CD4-positive, alpha-beta T cell (primary cell): Measurements from ENCODE around the gene ZEB2. TPM values are rescaled to one million over a fixed set of nuclear protein-coding genes. Genes with fewer than 3 reads are reported as not detected.

Experiments used
- ATAC-seq: fragments of 200-7000 bp; cut with Tn5 transposase; one replicate; pipeline ENCODE4 v1.10.0; 2022; ENCODE audit warnings: mild to moderate bottlenecking; ENCODE audit not compliant: poor library complexity
- CTCF ChIA-PET: fragments of 350-600 bp; sonication (Branson Sonifier 250); formaldehyde crosslinking; loops from one replicate; lab custom pipeline; 2021; ENCODE audit warnings: antibody characterized with exemption, inconsistent platforms; lab: Charles Lee
- POLR2A ChIA-PET: fragments of 350-600 bp; sonication (Branson Sonifier 250); formaldehyde crosslinking; loops from one replicate; lab custom pipeline; 2021; ENCODE audit warnings: antibody characterized with exemption, inconsistent platforms; lab: Charles Lee
- DNase-seq, 14 experiments: peaks; one replicate each; pipeline ENCODE4 v3.0.0-alpha.2; 2013 to 2020; ENCODE audit warnings: mixed read lengths in 2 of 14
- H3K27ac ChIP-seq, 2 donors: one replicate each; pipeline versions ENCODE4 v1.5.1 to v1.7.0; 2013; ENCODE audit warnings: low read length in 2 of 2, low read depth in 1 of 2, mild to moderate bottlenecking in 1 of 2
- H3K27me3 ChIP-seq, 2 experiments: 1 replicate in 1 of 2; 2 replicates in 1 of 2; pipeline versions ENCODE4 v1.6.1 to v1.7.0; 2013; ENCODE audit warnings: low read length in 2 of 2, control low read depth in 1 of 2, mild to moderate bottlenecking in 1 of 2, moderate library complexity in 1 of 2; ENCODE audit not compliant: insufficient read depth in 2 of 2, control insufficient read depth in 1 of 2
- H3K36me3 ChIP-seq: one replicate; pipeline ENCODE4 v1.6.1; 2013; ENCODE audit warnings: low read length, control low read depth; ENCODE audit not compliant: insufficient read depth
- H3K4me1 ChIP-seq: one replicate; pipeline ENCODE4 v1.6.1; 2013; ENCODE audit warnings: low read length, control low read depth; ENCODE audit not compliant: insufficient read depth
- H3K4me3 ChIP-seq: one replicate; pipeline ENCODE4 v1.5.1; 2013; ENCODE audit warnings: mild to moderate bottlenecking, low read length, moderate library complexity
- H3K9me3 ChIP-seq, 2 experiments: 1 replicate in 1 of 2; 2 replicates in 1 of 2; pipeline versions ENCODE4 v1.6.1 to v1.7.0; 2013; ENCODE audit warnings: low read length in 2 of 2, mild to moderate bottlenecking in 2 of 2, control low read depth in 1 of 2, moderate library complexity in 1 of 2; ENCODE audit not compliant: control insufficient read depth in 1 of 2, insufficient read depth in 1 of 2
- H3K27ac Mint-ChIP-seq: one replicate; pipeline ENCODE4 v1.8.0; 2020; ENCODE audit warnings: mixed read lengths
- H3K27me3 Mint-ChIP-seq: one replicate; pipeline ENCODE4 v1.8.0; 2021; ENCODE audit warnings: mixed read lengths
- H3K36me3 Mint-ChIP-seq: one replicate; pipeline ENCODE4 v1.8.0; 2021; ENCODE audit warnings: low read depth, mixed read lengths
- H3K4me1 Mint-ChIP-seq: one replicate; pipeline ENCODE4 v1.8.0; 2021; ENCODE audit warnings: low read depth, mixed read lengths
- H3K4me3 Mint-ChIP-seq: one replicate; pipeline ENCODE4 v1.8.0; 2020; ENCODE audit warnings: mild to moderate bottlenecking, mixed read lengths
- H3K9me3 Mint-ChIP-seq: one replicate; pipeline ENCODE4 v1.8.0; 2020; ENCODE audit warnings: mixed read lengths
- intact Hi-C, 2 experiments: fragments of 100-400 bp; cut with DNase I in 1 of 2; cut with micrococcal nuclease in 1 of 2; formaldehyde crosslinking; loops; one replicate each; pipeline versions ENCODE4 v1.15.1 to v1.9.0; 2023 to 2025; cut with DNase I, micrococcal nuclease
- total RNA-seq, 174 experiments: library from RNA in 2 of 174; stranded (reverse) in 2 of 174; gene quantifications; one replicate each; pipeline ENCODE4 v1.2.3 and lab custom pipeline; 2021 to 2026
- TF ChIP-seq, protein P1 (sequence below): fragments of 200-600 bp; IDR thresholded peaks from one replicate; pipeline ENCODE4 v1.8.0; 2022; ENCODE audit warnings: antibody characterized with exemption, mild to moderate bottlenecking

The ZEB2 gene
- total RNA-seq, 2 experiments from 2014 or later: 12.3 to 13.4 TPM

DNA sequence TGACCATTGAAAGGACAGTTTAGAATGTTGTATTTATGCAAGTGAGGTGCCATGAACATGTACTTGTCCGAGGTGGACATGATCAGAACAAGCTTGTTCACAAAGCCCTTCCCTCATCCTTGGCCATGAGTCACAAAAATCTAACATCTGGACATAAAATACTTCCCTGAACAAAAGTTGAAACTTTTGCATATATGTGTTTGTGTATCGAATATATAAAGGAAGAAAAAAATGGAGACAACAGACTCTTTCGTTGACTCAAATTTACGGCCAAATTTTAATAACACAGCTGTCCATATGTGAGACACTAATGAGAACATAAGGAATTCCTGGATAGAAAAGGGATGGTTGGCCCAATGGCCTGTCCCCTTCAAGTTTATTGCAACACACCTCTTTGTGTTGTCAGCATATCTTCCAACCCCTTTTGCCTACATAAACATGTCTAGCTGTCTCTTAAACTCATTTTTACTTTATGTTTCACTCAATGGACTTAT, 19.4 kb upstream of the ZEB2 start:
- H3K27ac Mint-ChIP-seq: no peak overlapping the region
- CTCF ChIA-PET: no interaction called here
- no peaks in the 10 kb centered on the region for H3K36me3 Mint-ChIP-seq
- no peak for ATAC-seq
- DNase-seq: no peak
- H3K4me3 Mint-ChIP-seq: no peak overlapping the region
- Histone ChIP-seq H3K36me3 (no peaks in the 10 kb centered on the region), H3K9me3 (no peaks in the 10 kb centered on the region), H3K27me3 (no peaks in the 10 kb centered on the region), H3K27ac (no peak overlapping the region), H3K4me3 (no peak overlapping the region), H3K4me1 (no peaks in the 10 kb centered on the region)
- intact Hi-C loops: no loop called here
- H3K9me3 Mint-ChIP-seq: no peaks in the 10 kb centered on the region
- peaks cover 10% of the 10 kb centered on the region for H3K27me3 Mint-ChIP-seq
- H3K4me1 Mint-ChIP-seq: no peaks in the 10 kb centered on the region
- POLR2A ChIA-PET: no interaction called here
- TF ChIP-seq, protein P1, sequence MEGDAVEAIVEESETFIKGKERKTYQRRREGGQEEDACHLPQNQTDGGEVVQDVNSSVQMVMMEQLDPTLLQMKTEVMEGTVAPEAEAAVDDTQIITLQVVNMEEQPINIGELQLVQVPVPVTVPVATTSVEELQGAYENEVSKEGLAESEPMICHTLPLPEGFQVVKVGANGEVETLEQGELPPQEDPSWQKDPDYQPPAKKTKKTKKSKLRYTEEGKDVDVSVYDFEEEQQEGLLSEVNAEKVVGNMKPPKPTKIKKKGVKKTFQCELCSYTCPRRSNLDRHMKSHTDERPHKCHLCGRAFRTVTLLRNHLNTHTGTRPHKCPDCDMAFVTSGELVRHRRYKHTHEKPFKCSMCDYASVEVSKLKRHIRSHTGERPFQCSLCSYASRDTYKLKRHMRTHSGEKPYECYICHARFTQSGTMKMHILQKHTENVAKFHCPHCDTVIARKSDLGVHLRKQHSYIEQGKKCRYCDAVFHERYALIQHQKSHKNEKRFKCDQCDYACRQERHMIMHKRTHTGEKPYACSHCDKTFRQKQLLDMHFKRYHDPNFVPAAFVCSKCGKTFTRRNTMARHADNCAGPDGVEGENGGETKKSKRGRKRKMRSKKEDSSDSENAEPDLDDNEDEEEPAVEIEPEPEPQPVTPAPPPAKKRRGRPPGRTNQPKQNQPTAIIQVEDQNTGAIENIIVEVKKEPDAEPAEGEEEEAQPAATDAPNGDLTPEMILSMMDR: no peak

DNA sequence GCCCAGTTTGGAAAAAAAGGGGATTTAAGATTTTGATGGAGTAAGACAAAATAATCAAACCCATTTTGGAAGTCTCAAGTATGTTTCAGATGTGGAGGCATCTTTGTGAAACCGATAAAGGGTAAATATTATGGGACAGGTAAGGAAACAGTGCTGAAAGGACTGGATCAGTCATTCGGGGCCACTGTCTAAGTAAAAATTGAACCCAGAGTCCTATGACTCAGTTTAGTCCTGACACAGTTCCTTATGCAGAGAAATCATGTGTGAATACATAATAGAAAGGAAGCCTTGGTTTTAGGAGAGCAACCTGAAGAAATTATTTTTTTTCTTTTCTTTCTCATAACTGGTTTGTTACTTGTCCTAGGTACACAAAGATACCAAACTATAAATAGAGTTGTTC, 15.4 kb upstream of the ZEB2 start:
- no peaks in the 10 kb centered on the region for H3K4me1 Mint-ChIP-seq
- DNase-seq (no peak), ATAC-seq (no peak)
- no peaks in the 10 kb centered on the region for H3K36me3 ChIP-seq
- ChIA-PET POLR2A (no interaction called here), CTCF (no interaction called here)
- no peak overlapping the region for H3K27ac Mint-ChIP-seq
- no peaks in the 10 kb centered on the region for H3K4me1 ChIP-seq
- H3K4me3 ChIP-seq: no peak overlapping the region
- no peak overlapping the region for H3K27ac ChIP-seq
- TF ChIP-seq, protein P1: no peak
- no peak overlapping the region for H3K4me3 Mint-ChIP-seq
- intact Hi-C loops: no loop called here
- H3K36me3 Mint-ChIP-seq: no peaks in the 10 kb centered on the region
- peaks cover 20% of the 10 kb centered on the region for H3K27me3 Mint-ChIP-seq
- H3K27me3 ChIP-seq: peaks cover 0 to 3% of the 10 kb centered on the region in 2 experiments
- no peaks in the 10 kb centered on the region for H3K9me3 ChIP-seq
- no peaks in the 10 kb centered on the region for H3K9me3 Mint-ChIP-seq

DNA sequence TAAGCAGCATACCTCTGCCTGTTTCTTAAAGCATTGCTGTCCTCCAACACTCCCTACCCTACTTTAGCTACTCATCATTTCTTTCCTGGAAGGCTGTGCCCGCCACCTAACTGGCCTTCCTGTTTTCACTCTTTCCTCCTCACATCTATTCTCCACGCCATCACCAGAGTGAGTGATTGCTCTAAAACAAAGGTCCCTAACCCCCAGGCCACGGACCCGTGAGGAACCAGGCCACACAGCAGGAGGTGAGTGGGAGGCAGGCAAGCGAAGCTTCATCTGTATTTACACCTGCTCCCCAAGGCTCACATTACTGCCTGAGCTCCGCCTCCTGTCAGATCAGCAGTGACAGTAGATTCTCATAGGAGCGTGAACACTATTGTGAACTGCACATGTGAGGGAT, 13.3 kb upstream of the ZEB2 start:
- no peaks in the 10 kb centered on the region for H3K4me1 ChIP-seq
- intact Hi-C loops: no loop called here
- no peak for ATAC-seq
- H3K9me3 ChIP-seq: no peaks in the 10 kb centered on the region
- TF ChIP-seq, protein P1: no peak
- no peak overlapping the region for H3K4me3 Mint-ChIP-seq
- ChIA-PET CTCF (interaction anchor here (1.2 kb wide), 1 partner anchor 17 kb away, joined by 3 read pairs; no protein-coding TSS in a partner anchor), POLR2A (no interaction called here)
- no peaks in the 10 kb centered on the region for H3K36me3 ChIP-seq
- no peak overlapping the region for H3K4me3 ChIP-seq
- H3K27ac Mint-ChIP-seq: no peak overlapping the region
- peaks cover 0 to 3% of the 10 kb centered on the region in 2 experiments for H3K27me3 ChIP-seq
- no peaks in the 10 kb centered on the region for H3K36me3 Mint-ChIP-seq
- H3K27me3 Mint-ChIP-seq: peaks cover 35% of the 10 kb centered on the region
- DNase-seq: no peak
- H3K4me1 Mint-ChIP-seq: no peaks in the 10 kb centered on the region
- H3K9me3 Mint-ChIP-seq: no peaks in the 10 kb centered on the region
- H3K27ac ChIP-seq: no peak overlapping the region
